ENCODE results near the gene ARHGEF28. TPM values are rescaled to one million over a fixed set of nuclear protein-coding genes. Genes with fewer than 3 reads are reported as not detected.
A peak's percentile ranks its signal among the peaks of the same experiment; 100 is the strongest.

Gene ARHGEF28
- total and polyA plus RNA-seq, 2 experiments from 2014 or later = 3.5 to 11.2 TPM

DNA sequence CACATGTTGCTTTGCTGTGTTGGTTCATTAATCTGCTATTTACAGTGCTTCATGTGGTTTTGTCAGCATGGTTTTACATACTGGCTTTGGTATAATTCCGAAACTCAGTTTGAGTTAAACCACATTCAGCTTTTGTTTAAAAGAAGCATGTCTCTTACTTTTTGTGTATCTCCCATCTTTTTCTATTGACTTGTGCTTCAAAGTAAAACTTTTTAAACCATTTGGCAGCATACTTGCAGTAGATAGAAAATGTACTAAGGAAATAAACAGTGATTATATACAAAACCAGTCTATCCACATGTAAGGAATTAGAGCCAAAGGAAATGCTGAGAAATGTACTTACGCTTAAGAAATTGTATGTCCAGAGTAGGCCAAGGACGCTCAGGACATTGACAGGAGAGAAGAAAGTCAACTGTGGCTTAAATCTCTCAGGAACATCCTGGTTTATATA lies 286.9 kb downstream of the ARHGEF28 start:
- TF ChIP-seq, protein P1, sequence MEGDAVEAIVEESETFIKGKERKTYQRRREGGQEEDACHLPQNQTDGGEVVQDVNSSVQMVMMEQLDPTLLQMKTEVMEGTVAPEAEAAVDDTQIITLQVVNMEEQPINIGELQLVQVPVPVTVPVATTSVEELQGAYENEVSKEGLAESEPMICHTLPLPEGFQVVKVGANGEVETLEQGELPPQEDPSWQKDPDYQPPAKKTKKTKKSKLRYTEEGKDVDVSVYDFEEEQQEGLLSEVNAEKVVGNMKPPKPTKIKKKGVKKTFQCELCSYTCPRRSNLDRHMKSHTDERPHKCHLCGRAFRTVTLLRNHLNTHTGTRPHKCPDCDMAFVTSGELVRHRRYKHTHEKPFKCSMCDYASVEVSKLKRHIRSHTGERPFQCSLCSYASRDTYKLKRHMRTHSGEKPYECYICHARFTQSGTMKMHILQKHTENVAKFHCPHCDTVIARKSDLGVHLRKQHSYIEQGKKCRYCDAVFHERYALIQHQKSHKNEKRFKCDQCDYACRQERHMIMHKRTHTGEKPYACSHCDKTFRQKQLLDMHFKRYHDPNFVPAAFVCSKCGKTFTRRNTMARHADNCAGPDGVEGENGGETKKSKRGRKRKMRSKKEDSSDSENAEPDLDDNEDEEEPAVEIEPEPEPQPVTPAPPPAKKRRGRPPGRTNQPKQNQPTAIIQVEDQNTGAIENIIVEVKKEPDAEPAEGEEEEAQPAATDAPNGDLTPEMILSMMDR (IDR thresholded peaks at IDR 0.05; ENCODE audit: poor library complexity) = no peak
- TF ChIP-seq EZH2 (IDR thresholded peaks at IDR 0.05; ENCODE audit: borderline replicate concordance) (no peak), EZH2phosphoT487 (IDR thresholded peaks at IDR 0.05; ENCODE audit: low read depth, severe bottlenecking, unreplicated experiment) (no peak)
- peak overlapping the region; percentile 18 for H3K4me2 ChIP-seq
- no peaks in the 10 kb centered on the region for H4K20me1 ChIP-seq (ENCODE audit: insufficient read depth, poor library complexity, severe bottlenecking)
- peaks cover 7% of the 10 kb centered on the region for H3K4me1 ChIP-seq (ENCODE audit: insufficient read depth)
- H3K9me2 ChIP-seq (replicated peaks; ENCODE audit: insufficient read depth) = no peaks in the 10 kb centered on the region
- peak; percentile 18 for DNase-seq (ENCODE audit: low spot score)
- H3K4me3 ChIP-seq = no peak overlapping the region
- WGBS (ENCODE audit: low lambda C conversion rate, missing lambda C conversion rate) = 42% methylated on average over 3 of the region's 3 CpGs
- no peaks in the 10 kb centered on the region for H3K36me3 ChIP-seq (replicated peaks; ENCODE audit: insufficient read depth, low read depth)
- H3K79me2 ChIP-seq = no peaks in the 10 kb centered on the region
- no peak overlapping the region for H2AFZ ChIP-seq
- H3K27ac ChIP-seq = peak overlapping the region; percentile 42
- no peaks in the 10 kb centered on the region for H3K27me3 ChIP-seq
- H3K9me3 ChIP-seq (ENCODE audit: low read depth) = no peaks in the 10 kb centered on the region

GRCh38 chr5:73913971-73914370 lies 288.0 kb downstream of the ARHGEF28 start:
- Histone ChIP-seq H3K4me2 (no peak overlapping the region), H2AFZ (no peak overlapping the region), H3K79me2 (no peaks in the 10 kb centered on the region), H3K4me1 (ENCODE audit: insufficient read depth) (peaks cover 7% of the 10 kb centered on the region), H3K27me3 (no peaks in the 10 kb centered on the region), H3K9me3 (ENCODE audit: low read depth) (no peaks in the 10 kb centered on the region), H3K36me3 (replicated peaks; ENCODE audit: insufficient read depth, low read depth) (no peaks in the 10 kb centered on the region), H4K20me1 (ENCODE audit: insufficient read depth, poor library complexity, severe bottlenecking) (no peaks in the 10 kb centered on the region), H3K27ac (peak overlapping the region; percentile 42), H3K4me3 (no peak overlapping the region), H3K9me2 (replicated peaks; ENCODE audit: insufficient read depth) (no peaks in the 10 kb centered on the region)
- DNase-seq (ENCODE audit: low spot score) = no peak
- TF ChIP-seq EZH2 (IDR thresholded peaks at IDR 0.05; ENCODE audit: borderline replicate concordance) (no peak), EZH2phosphoT487 (IDR thresholded peaks at IDR 0.05; ENCODE audit: low read depth, severe bottlenecking, unreplicated experiment) (no peak)
- TF ChIP-seq, protein P1 (IDR thresholded peaks at IDR 0.05; ENCODE audit: poor library complexity) = no peak

- Histone ChIP-seq H3K79me2 (no peaks in the 10 kb centered on the region), H4K20me1 (ENCODE audit: insufficient read depth, poor library complexity, severe bottlenecking) (no peaks in the 10 kb centered on the region), H3K4me3 (no peak overlapping the region), H3K9me3 (ENCODE audit: low read depth) (no peaks in the 10 kb centered on the region), H3K4me2 (no peak overlapping the region), H3K9me2 (replicated peaks; ENCODE audit: insufficient read depth) (no peaks in the 10 kb centered on the region), H3K27ac (no peak overlapping the region), H2AFZ (no peak overlapping the region), H3K4me1 (ENCODE audit: insufficient read depth) (peaks cover 7% of the 10 kb centered on the region), H3K36me3 (replicated peaks; ENCODE audit: insufficient read depth, low read depth) (no peaks in the 10 kb centered on the region), H3K27me3 (no peaks in the 10 kb centered on the region)
- no peak for DNase-seq (ENCODE audit: low spot score)
- WGBS (ENCODE audit: low lambda C conversion rate, missing lambda C conversion rate) = 79% methylated on average over 1 of the region's 1 CpG
- TF ChIP-seq, protein P1 (IDR thresholded peaks at IDR 0.05; ENCODE audit: poor library complexity) = no peak
- TF ChIP-seq EZH2phosphoT487 (IDR thresholded peaks at IDR 0.05; ENCODE audit: low read depth, severe bottlenecking, unreplicated experiment) = no peak
- no peak for TF ChIP-seq EZH2 (IDR thresholded peaks at IDR 0.05; ENCODE audit: borderline replicate concordance)
These were observed 289.3 kb downstream of the ARHGEF28 start for GRCh38 chr5:73915345-73915744.

GRCh38 chr5:73917433-73917832 lies 291.4 kb downstream of the ARHGEF28 start:
- 89% methylated on average over 3 of the region's 3 CpGs for WGBS (ENCODE audit: low lambda C conversion rate, missing lambda C conversion rate)
- no peaks in the 10 kb centered on the region for H3K9me2 ChIP-seq (replicated peaks; ENCODE audit: insufficient read depth)
- DNase-seq (ENCODE audit: low spot score) = no peak
- H3K79me2 ChIP-seq = no peaks in the 10 kb centered on the region
- no peaks in the 10 kb centered on the region for H3K36me3 ChIP-seq (replicated peaks; ENCODE audit: insufficient read depth, low read depth)
- H3K9me3 ChIP-seq (ENCODE audit: low read depth) = no peaks in the 10 kb centered on the region
- no peaks in the 10 kb centered on the region for H3K27me3 ChIP-seq
- no peak overlapping the region for H3K4me2 ChIP-seq
- H3K4me1 ChIP-seq (ENCODE audit: insufficient read depth) = peaks cover 7% of the 10 kb centered on the region
- no peak overlapping the region for H2AFZ ChIP-seq
- H4K20me1 ChIP-seq (ENCODE audit: insufficient read depth, poor library complexity, severe bottlenecking) = no peaks in the 10 kb centered on the region
- H3K27ac ChIP-seq = no peak overlapping the region
- H3K4me3 ChIP-seq = no peak overlapping the region
- TF ChIP-seq EZH2phosphoT487 (IDR thresholded peaks at IDR 0.05; ENCODE audit: low read depth, severe bottlenecking, unreplicated experiment) = no peak
